Activated T-cell treated with anti-CD3 and anti-CD28 coated beads for 24 hours (primary cell): ENCODE data around the gene CNTN5.

Experiments used
- DNase-seq: peaks from one replicate; pipeline ENCODE4 v3.0.0-alpha.2; 2020; ENCODE audit warnings: low read depth

CNTN5 gene

GRCh38 chr11:99631618-99632017, 610.9 kb downstream of the CNTN5 start:
- DNase-seq = no peak

DNA sequence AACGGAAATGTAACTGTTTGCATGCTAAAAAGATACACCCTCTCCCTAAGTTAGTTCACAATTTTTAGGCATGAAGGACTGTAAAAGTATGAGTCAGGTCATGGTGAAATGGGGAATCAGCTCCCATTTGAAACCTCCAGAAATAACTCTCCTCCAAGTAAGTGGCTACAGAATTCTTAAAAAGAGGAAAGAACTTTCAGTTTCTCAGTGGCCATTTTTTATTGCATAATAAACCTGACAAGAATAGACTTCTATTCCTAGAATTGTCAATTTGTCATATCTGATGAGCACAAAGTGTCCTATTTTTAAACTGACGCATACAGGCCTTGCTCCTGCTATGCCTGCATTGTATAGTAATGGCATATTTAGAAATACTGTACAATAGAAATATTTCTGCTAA, 612.2 kb downstream of the CNTN5 start:
- DNase-seq = no peak

DNA sequence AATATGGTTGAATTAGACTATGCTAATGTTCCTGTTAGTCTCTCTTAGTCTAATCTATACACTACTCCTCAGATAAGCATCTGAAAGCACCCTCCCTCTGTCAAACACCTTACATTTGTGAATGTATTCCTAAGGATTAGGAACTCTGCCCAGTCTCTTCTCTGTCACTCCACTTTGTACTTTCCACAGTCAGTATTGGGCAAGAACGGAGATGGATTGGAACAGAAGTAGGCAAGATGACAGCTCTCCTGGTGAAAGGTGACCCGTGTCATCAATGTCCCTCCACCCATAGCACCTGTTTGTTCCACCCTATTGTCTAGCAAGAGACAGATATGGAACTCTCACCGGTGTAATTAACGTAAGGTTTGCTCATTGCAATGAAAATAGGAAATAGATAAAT, 613.8 kb downstream of the CNTN5 start:
- no peak for DNase-seq

DNA sequence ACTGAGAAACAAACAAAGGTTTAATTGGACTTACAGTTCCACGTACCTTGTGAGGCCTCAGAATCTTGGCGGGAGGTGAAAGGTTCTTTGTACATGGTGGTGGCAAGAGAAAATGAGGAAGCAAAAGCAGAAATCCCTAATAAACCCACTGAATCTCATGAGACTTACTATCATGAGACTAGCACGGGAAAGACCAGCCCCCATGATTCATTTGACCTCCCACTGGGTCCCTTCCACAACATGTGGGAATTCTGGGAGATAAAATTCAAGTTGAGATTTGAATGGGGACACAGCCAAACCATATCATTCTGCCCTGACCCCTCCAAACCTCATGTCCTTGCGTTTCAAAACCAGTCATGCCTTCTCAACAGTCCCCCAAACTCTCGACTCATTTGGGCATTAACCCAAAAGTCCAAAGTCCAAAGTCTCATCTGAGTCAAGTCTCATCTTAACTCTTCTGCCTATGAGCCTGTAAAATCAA, 617.4 kb downstream of the CNTN5 start:
- DNase-seq = no peak

GRCh38 chr11:99640671-99641070, 619.9 kb downstream of the CNTN5 start:
- DNase-seq = no peak

- DNase-seq = no peak
Observed at GRCh38 chr11:99645934-99646333, 625.2 kb downstream of the CNTN5 start.

GRCh38 chr11:99670067-99670676, 649.4 kb downstream of the CNTN5 start:
- no peak for DNase-seq

GRCh38 chr11:99671808-99672409, 651.2 kb downstream of the CNTN5 start:
- no peak for DNase-seq

DNA sequence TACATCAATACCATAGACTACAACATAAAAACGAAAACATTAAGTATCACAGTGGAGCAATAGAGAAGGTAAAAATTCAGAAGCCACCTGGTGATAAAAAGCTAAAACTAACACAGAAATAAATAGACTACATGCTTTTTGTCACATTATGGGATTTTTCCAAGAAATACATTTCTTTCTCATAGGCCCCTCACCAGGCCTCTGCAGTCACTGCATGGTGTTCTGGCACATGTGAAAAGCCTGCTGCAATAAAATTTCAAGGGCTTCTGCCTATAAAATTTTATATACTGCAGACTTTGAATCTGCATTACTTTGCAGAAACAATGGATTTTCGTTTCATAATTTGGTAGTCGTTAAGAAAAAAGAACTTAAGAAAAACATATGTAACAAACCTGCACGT, 655.5 kb downstream of the CNTN5 start:
- no peak for DNase-seq

DNA sequence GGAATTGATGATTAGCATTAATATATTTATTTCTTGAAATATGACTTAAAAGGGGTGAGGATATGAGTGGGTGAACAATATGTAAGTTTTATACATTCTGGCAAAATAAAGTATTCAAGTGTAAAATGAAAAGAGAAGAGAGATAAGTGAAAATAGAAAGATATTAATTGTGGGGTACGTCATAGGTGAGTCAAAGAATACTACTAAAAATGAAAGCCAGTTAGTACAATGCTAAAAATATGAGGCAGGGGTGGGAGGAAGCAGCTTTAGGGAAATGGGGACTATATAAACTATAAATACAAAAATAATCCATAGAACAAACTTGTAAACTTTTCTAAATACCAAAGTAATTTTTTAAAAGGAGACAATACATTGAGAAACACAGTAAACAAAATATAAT, 661.4 kb downstream of the CNTN5 start:
- no peak for DNase-seq

DNA sequence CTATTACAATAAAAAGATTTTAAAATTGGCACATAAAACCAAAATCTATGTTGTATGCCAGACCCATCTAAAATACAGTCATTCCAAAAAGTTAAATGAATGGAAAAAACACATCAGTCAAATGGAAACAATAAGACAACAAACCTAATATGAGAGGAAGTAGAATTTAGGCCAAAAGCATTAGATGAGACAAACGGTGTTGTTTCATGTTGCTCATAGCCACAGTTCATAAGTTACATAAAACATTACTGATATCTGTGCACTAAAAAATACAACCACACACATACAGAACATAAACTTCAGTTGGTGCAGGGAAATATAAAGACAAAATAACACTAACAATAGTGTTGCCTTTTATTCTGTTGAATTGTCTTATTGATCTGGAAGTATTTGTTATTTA, 661.9 kb downstream of the CNTN5 start:
- DNase-seq = no peak

DNA sequence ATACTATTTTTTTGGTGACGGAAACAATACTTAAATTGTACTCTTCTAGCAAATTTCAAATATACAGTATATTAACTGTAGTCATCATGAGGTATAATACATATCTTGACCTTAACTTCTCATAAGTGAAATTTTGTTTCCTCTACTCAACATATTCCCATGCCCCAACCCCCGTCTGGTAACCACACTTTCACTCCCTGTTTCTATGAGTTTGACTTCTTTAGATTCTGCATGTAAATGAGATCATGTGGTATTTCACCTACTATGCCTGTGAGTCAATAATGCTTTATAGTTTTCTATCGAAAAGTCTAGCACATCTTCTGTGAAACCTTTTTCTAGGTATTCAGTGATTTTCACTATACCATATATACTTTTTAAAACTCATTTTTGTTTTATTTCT, 663.2 kb downstream of the CNTN5 start:
- DNase-seq = no peak

DNA sequence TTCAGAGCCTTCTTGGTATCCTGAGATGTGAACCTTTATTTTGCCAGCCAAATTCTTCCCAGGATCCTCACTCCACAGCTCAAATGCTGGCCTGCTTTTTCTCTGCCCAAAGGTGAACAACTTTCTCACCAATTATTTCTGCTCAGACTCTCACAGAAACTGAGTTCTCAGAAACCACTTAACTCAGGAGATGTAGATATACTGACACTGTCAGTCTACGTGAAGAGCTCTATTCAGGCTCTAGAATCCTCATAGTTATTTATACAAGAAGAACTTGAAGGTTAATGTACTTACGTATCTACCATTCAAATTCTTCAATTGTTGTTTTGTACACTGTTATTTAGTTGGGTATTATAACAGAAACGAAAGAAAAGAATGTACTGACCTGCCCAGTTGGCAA, 666.1 kb downstream of the CNTN5 start:
- DNase-seq = no peak

- DNase-seq = no peak
Observed at GRCh38 chr11:99687320-99687719, 666.6 kb downstream of the CNTN5 start.

- no peak for DNase-seq
Observed at GRCh38 chr11:99693941-99694492, 673.3 kb downstream of the CNTN5 start.

DNA sequence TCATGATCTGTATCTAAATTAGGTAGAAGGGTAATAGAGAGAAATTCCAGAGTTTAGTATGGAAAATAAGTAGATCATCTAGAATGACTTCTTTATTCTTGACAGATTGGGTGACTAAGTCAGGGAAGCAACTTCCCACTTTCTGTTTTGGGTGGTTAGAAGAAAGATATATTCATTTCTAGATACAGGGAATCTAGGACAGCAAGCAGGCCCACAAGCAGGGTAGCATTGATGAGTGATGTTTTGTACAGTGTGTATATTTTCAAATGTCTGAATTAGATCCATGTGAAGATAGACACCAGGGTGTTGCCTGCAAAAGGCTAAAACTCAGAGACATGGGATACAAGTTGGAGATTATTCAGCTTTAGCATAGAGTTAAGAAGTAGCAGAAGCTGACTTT, 674.4 kb downstream of the CNTN5 start:
- DNase-seq = no peak

DNA sequence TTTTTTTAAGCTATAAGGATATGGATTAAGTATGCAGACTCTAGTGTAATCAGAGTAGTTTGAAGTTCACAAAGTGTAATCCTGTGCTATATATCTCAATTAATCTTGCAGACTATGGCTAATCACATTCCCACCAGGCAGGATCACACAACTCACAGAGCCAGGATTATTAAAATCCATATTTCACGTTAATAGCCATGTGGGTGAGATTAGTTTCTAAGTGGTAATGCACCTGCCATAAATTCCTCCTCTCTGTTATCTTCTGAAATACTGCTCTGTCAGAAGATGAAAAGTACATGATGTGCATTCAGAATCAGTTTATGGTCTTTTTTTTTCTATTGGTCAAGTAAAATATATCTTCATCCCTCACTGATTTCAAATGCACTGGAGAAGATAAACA, 686.1 kb downstream of the CNTN5 start:
- DNase-seq = no peak

- DNase-seq = no peak
Observed at GRCh38 chr11:99708928-99709672, 688.4 kb downstream of the CNTN5 start.

GRCh38 chr11:99716302-99716701, 695.6 kb downstream of the CNTN5 start:
- DNase-seq = no peak

GRCh38 chr11:99718291-99718690, 697.5 kb downstream of the CNTN5 start:
- DNase-seq = no peak

DNA sequence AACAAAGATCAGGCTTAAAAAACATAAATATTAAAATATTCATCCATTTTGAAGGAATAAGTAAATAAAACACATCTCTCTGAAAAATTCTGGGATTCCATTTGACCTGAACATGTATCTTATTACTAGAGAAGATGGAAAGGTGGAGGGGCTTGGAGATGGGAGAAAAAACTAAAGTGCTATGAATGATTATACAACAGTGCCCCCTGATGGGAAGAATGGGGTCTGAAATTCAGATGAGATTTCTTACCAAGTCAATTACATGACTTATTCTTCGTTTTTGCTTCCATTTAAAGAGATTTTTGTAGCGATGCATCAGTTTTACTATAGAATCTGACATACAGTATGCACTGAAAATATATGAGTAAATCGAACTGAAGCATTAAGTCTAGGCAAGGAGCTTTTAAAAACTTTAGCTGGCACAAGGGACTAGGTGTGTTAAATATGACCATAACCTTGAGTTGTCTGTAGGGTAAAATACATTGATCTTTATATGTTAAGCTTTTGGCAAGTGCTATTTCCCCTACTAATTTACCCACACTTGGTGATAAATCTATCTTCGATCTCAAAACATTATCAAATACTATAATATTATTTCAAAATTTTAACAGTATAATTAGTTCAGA, 718.8 kb downstream of the CNTN5 start:
- no peak for DNase-seq

DNA sequence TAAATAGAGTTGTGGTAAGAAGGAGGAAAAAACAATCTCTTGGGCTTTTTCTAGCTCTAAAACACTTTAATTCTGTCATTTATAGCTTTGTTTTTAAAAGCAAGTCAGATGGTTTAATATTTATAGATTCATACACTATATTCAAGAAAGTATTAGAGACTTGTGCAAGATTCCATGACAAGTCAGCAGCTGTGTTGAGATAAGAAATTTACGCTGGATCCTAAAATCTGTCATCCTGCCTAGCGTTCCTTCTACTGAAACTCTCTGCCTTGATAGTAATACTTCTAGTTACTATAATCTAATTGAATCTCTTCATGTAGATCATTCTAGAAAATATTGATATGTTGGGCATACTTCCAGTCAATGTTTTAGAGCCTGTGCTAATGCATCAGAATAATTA, 721.8 kb downstream of the CNTN5 start:
- no peak for DNase-seq

- no peak for DNase-seq
Observed at GRCh38 chr11:99759787-99760186, 739.0 kb downstream of the CNTN5 start.
